ENCODE results near the gene LNX2.

Gene LNX2

DNA sequence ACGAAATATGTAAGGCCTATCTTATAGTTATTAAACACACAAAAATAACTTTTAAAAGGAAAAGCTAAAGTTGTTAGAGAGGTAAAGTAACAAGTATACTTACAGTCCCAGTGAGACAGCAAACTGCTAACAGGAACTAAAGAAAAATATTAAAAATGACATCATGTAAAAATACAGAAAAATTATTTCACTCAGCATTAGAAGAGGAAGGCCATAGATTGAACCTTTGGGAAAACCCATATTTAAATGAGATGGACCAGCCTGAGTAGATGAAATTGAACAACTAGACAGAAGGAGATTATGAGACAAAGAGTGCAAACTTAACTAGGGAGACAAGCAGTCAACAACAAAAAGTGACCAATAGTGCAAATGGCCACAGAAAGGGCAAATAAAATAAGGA lies 49.4 kb downstream of the LNX2 start:
- TF ChIP-seq CTCF (conservative IDR thresholded peaks at IDR 0.05; ENCODE audit: low read length), result no peak

DNA sequence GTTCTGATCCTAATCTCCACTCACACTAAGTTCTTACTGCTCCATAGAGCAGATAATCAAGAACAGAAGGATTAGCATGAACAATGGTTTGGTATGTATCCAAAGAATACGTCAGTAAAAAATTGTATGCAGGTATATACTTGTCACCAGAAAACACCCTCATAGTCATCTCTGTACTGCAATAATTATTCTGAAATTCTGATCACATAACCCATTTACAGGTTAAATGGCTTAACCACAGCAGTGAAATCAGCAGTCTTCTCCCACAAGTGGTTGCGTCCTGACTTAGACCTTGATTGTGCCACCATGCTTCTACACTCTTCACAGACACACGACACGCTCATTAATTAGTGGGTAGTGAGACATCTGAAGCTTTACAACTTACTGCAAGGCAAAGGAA lies 50.9 kb downstream of the LNX2 start:
- no peak for DNase-seq (ENCODE audit: low read depth)
- TF ChIP-seq CTCF (conservative IDR thresholded peaks at IDR 0.05; ENCODE audit: low read length), result no peak
- H3K4me3 ChIP-seq (ENCODE audit: low read length), result no peak overlapping the region

More for the DNA sequence above, 49.4 kb downstream of the LNX2 start:
- no peak for DNase-seq (ENCODE audit: low read depth)
- H3K4me3 ChIP-seq (ENCODE audit: low read length), result no peak overlapping the region

DNA sequence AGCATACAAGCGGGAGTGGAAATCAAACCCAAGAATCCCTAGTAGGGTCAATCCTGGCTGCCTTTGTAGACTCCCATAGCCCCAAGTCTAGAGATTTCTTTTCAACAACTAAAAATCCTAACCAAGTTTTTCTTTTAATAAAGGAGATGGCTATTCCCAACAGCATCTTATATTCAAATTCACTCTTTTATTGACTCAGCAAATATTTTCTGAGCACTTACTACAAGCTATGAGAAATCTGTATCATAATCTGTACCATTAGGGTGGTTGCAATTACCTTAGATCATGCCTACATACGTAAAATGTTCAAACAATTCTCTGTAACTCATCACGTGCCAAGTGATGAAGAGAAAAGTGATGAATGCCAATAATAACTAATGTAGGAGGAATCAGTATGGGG lies 54.5 kb downstream of the LNX2 start:
- H3K4me3 ChIP-seq (ENCODE audit: low read length), result no peak overlapping the region
- no peak for TF ChIP-seq CTCF (conservative IDR thresholded peaks at IDR 0.05; ENCODE audit: low read length)
- no peak for DNase-seq (ENCODE audit: low read depth)

- TF ChIP-seq CTCF (conservative IDR thresholded peaks at IDR 0.05; ENCODE audit: low read length), result no peak
- no peak overlapping the region for H3K4me3 ChIP-seq (ENCODE audit: low read length)
- DNase-seq (ENCODE audit: low read depth), result no peak
Measured at GRCh38 chr13:27562457-27562856, 57.9 kb downstream of the LNX2 start.

DNA sequence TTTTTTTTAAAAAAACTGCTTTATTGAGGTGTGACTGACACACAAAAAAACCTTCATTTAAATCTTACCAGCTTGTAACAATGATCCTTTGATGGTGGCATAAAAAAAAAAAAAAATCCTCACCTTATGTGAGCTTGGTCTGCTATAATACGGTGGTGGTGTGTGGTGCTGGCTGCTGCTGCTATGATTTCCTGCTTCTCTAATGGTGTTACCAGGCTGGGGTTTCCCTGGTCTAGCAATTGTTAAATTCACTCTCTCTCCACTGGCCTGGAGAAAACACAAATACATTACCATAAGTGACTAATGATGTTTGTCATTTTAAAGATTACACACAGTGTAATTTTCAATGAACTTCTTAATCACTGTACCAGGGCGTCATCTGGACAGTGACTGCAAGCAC lies 60.6 kb downstream of the LNX2 start:
- DNase-seq (ENCODE audit: low read depth), result no peak
- no peak overlapping the region for H3K4me3 ChIP-seq (ENCODE audit: low read length)
- no peak for TF ChIP-seq CTCF (conservative IDR thresholded peaks at IDR 0.05; ENCODE audit: low read length)

DNA sequence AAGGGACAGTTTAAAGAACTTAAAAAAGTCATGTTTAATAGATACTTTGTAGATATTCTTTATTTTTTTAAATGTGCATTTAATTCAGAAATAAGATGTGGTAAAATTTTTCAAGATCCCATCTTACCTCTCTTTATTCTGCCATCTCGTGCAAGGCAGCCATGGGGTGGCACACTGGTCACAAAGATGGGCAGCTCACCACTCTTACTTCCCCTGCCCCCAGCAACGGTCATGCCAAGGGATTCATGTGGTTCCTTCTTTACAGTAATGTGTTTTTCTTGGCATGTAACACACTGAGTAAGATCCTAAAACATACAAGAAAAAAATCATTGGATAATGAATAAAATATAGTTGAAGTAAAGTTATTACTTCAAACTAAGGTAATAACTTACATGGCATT lies 64.2 kb downstream of the LNX2 start:
- no peak overlapping the region for H3K4me3 ChIP-seq (ENCODE audit: low read length)
- peak; percentile 43 for DNase-seq (ENCODE audit: low read depth)
- TF ChIP-seq CTCF (conservative IDR thresholded peaks at IDR 0.05; ENCODE audit: low read length), result 0 out of 2 replicates have a peak, but pooled peaks have one; percentile 17

DNA sequence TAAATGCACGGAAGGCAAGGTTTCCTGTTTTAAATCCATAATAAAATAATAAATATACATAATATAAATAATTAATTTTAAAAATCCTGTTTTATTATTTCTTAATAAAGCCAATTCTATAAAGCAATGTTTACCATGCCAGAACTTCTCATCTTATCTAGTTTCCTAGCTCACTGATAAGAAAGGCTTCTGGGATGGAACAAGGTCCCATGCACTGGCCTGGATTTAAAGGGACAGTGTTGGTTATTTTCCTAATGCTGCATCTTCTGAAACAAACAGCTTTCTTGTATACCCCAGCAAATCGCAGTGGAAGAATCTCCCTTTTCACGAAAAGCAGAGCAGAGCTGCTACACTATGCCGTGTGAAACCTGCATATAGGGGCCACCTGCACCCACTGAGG lies 68.8 kb downstream of the LNX2 start:
- H3K4me3 ChIP-seq (ENCODE audit: low read length), result no peak overlapping the region
- no peak for TF ChIP-seq CTCF (conservative IDR thresholded peaks at IDR 0.05; ENCODE audit: low read length)
- no peak for DNase-seq (ENCODE audit: low read depth)

All from AG10803 (cell line).